ENCODE data around the gene SEPTIN3.

Gene SEPTIN3

DNA sequence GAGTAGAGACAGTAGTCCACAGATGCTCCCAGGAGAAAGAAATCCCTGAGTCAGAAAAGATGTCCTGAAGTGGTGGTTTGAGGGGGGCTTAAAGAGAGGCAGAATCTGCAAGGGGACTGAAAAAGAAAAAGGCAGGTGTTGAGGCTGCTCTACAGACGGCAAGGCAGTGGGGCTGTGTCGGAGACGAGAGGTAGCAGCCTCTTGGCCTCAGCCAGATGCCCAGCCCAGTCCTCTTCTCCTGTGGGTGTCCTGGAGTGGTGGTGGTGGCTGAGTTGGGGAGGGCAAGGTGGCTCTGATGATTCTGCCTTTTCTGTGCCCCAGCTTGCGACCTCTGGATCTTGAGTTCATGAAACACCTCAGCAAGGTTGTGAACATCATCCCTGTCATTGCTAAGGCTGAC, 20.0 kb downstream of the SEPTIN3 start:
- Histone ChIP-seq H3K4me2 (no peak overlapping the region), H4K20me1 (ENCODE audit: insufficient read depth) (no peaks in the 10 kb centered on the region), H3K27ac (no peak overlapping the region), H2AFZ (ENCODE audit: low read depth) (no peak overlapping the region), H3K4me1 (ENCODE audit: low read depth, poor library complexity, severe bottlenecking) (no peaks in the 10 kb centered on the region), H3K9ac (no peak overlapping the region), H3K79me2 (ENCODE audit: insufficient read depth, low read depth) (no peaks in the 10 kb centered on the region), H3K4me3 (IDR thresholded peaks at IDR 0.05; ENCODE audit: insufficient read depth, low read depth, low read length) (no peak overlapping the region), H3K36me3 (ENCODE audit: insufficient read depth) (no peaks in the 10 kb centered on the region), H3K27me3 (ENCODE audit: insufficient read depth, low read depth) (no peaks in the 10 kb centered on the region)
- TF ChIP-seq, protein P1, sequence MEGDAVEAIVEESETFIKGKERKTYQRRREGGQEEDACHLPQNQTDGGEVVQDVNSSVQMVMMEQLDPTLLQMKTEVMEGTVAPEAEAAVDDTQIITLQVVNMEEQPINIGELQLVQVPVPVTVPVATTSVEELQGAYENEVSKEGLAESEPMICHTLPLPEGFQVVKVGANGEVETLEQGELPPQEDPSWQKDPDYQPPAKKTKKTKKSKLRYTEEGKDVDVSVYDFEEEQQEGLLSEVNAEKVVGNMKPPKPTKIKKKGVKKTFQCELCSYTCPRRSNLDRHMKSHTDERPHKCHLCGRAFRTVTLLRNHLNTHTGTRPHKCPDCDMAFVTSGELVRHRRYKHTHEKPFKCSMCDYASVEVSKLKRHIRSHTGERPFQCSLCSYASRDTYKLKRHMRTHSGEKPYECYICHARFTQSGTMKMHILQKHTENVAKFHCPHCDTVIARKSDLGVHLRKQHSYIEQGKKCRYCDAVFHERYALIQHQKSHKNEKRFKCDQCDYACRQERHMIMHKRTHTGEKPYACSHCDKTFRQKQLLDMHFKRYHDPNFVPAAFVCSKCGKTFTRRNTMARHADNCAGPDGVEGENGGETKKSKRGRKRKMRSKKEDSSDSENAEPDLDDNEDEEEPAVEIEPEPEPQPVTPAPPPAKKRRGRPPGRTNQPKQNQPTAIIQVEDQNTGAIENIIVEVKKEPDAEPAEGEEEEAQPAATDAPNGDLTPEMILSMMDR (conservative IDR thresholded peaks at IDR 0.05; ENCODE audit: low read depth, low read length) = no peak

DNA sequence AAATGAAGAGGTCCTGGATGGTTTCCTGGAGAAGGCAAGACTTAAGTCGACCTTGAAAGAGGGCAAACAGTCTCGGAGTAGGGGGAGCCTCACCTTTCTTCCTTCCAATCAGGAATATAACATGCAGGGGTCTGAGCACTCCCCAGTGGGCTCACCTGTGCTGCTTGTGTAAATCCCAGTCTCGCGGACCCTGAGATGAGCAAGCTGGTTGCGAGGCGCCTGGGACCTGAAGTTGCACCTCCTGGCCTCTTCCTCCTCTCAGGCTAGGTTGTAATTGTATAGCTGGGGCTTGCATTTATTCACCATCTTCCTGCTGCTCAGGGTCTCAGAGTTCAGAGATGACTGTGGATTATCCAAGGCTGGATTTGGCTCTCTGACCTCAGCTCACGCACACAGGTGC, 21.9 kb downstream of the SEPTIN3 start:
- Histone ChIP-seq H3K27ac (no peak overlapping the region), H3K79me2 (ENCODE audit: insufficient read depth, low read depth) (no peaks in the 10 kb centered on the region), H3K9ac (no peak overlapping the region), H2AFZ (ENCODE audit: low read depth) (no peak overlapping the region), H3K4me2 (no peak overlapping the region), H3K27me3 (ENCODE audit: insufficient read depth, low read depth) (no peaks in the 10 kb centered on the region), H3K4me3 (IDR thresholded peaks at IDR 0.05; ENCODE audit: insufficient read depth, low read depth, low read length) (no peak overlapping the region), H3K36me3 (ENCODE audit: insufficient read depth) (no peaks in the 10 kb centered on the region), H4K20me1 (ENCODE audit: insufficient read depth) (no peaks in the 10 kb centered on the region), H3K4me1 (ENCODE audit: low read depth, poor library complexity, severe bottlenecking) (no peaks in the 10 kb centered on the region)
- TF ChIP-seq, protein P1 (conservative IDR thresholded peaks at IDR 0.05; ENCODE audit: low read depth, low read length) = no peak

DNA sequence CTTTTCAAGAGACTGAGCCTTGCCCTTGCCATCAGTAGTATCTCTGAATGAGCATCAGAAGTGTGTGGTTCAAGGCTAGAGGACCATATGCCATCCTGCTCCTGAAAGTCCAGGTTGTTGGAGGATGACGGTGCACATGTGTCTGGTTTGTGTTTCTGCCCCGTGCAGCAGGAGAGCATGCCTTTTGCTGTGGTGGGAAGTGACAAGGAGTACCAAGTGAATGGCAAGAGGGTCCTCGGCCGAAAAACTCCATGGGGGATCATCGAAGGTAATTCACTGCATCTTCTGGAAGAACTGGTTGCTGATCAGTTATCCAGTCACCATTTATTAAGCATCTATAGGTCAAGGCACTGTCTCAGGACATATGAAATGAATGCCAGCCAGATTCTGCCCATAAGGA, 23.3 kb downstream of the SEPTIN3 start:
- no peaks in the 10 kb centered on the region for H3K27me3 ChIP-seq (ENCODE audit: insufficient read depth, low read depth)
- H4K20me1 ChIP-seq (ENCODE audit: insufficient read depth) = no peaks in the 10 kb centered on the region
- no peaks in the 10 kb centered on the region for H3K4me1 ChIP-seq (ENCODE audit: low read depth, poor library complexity, severe bottlenecking)
- H3K79me2 ChIP-seq (ENCODE audit: insufficient read depth, low read depth) = no peaks in the 10 kb centered on the region
- H3K9ac ChIP-seq = no peak overlapping the region
- no peak overlapping the region for H2AFZ ChIP-seq (ENCODE audit: low read depth)
- TF ChIP-seq, protein P1 (conservative IDR thresholded peaks at IDR 0.05; ENCODE audit: low read depth, low read length) = no peak
- no peak overlapping the region for H3K4me3 ChIP-seq (IDR thresholded peaks at IDR 0.05; ENCODE audit: insufficient read depth, low read depth, low read length)
- no peaks in the 10 kb centered on the region for H3K36me3 ChIP-seq (ENCODE audit: insufficient read depth)
- no peak overlapping the region for H3K4me2 ChIP-seq
- no peak overlapping the region for H3K27ac ChIP-seq

GRCh38 chr22:41995211-41995610, 26.0 kb downstream of the SEPTIN3 start:
- no peaks in the 10 kb centered on the region for H3K36me3 ChIP-seq (ENCODE audit: insufficient read depth)
- H2AFZ ChIP-seq (ENCODE audit: low read depth) = no peak overlapping the region
- no peak overlapping the region for H3K4me2 ChIP-seq
- H3K4me1 ChIP-seq (ENCODE audit: low read depth, poor library complexity, severe bottlenecking) = peaks cover 13% of the 10 kb centered on the region
- no peaks in the 10 kb centered on the region for H4K20me1 ChIP-seq (ENCODE audit: insufficient read depth)
- no peaks in the 10 kb centered on the region for H3K27me3 ChIP-seq (ENCODE audit: insufficient read depth, low read depth)
- H3K9ac ChIP-seq = no peak overlapping the region
- TF ChIP-seq, protein P1 (conservative IDR thresholded peaks at IDR 0.05; ENCODE audit: low read depth, low read length) = no peak
- no peak overlapping the region for H3K4me3 ChIP-seq (IDR thresholded peaks at IDR 0.05; ENCODE audit: insufficient read depth, low read depth, low read length)
- H3K27ac ChIP-seq = no peak overlapping the region
- no peaks in the 10 kb centered on the region for H3K79me2 ChIP-seq (ENCODE audit: insufficient read depth, low read depth)

All from KMS-11 (cell line).